Endothelial cell (in vitro differentiated cells): ENCODE measurements around the gene ANXA11. TPM values are rescaled to one million over a fixed set of nuclear protein-coding genes. Genes with fewer than 3 reads are reported as not detected.
A peak's percentile ranks its signal among the peaks of the same experiment; 100 is the strongest.

Experiments
- DNase-seq: peaks from one replicate; pipeline ENCODE4 v3.0.0; 2021; ENCODE audit warnings: low spot score
- H3K27ac Mint-ChIP-seq: one replicate; pipeline ENCODE4 v1.8.0; 2021; ENCODE audit warnings: mixed read lengths, inconsistent platforms; ENCODE audit not compliant: unreplicated experiment
- H3K27me3 Mint-ChIP-seq: one replicate; pipeline ENCODE4 v1.8.0; 2021; ENCODE audit warnings: mild to moderate bottlenecking, moderate library complexity, mixed read lengths, inconsistent platforms; ENCODE audit not compliant: unreplicated experiment
- H3K36me3 Mint-ChIP-seq: one replicate; pipeline ENCODE4 v1.8.0; 2021; ENCODE audit warnings: mild to moderate bottlenecking, low read depth, mixed read lengths, inconsistent platforms; ENCODE audit not compliant: unreplicated experiment
- H3K4me1 Mint-ChIP-seq: one replicate; pipeline ENCODE4 v1.8.0; 2021; ENCODE audit warnings: mild to moderate bottlenecking, mixed read lengths, inconsistent platforms; ENCODE audit not compliant: unreplicated experiment
- H3K4me3 Mint-ChIP-seq: one replicate; pipeline ENCODE4 v1.8.0; 2021; ENCODE audit warnings: mild to moderate bottlenecking, mixed read lengths, inconsistent platforms; ENCODE audit not compliant: unreplicated experiment
- H3K9me3 Mint-ChIP-seq: one replicate; pipeline ENCODE4 v1.8.0; 2021; ENCODE audit warnings: mixed read lengths, inconsistent platforms; ENCODE audit not compliant: unreplicated experiment
- total RNA-seq: library from RNA; stranded (reverse); fragmentation: NEBNext Ultra II Directional; extraction: Animal tissue kit (Norgen Biotek cat#: 25700); gene quantifications from one replicate; pipeline ENCODE4 v1.2.1, GENCODE V29; 2021; ENCODE audit not compliant: unreplicated experiment
- TF ChIP-seq, protein P1 (sequence below): fragments of 200-600 bp; sonication (generic); IDR thresholded peaks from one replicate; pipeline ENCODE4 v1.5.0; 2021; ENCODE audit warnings: antibody characterized with exemption; ENCODE audit not compliant: unreplicated experiment

ANXA11 gene
- total RNA-seq, 1 donor from 2014 or later = 133 TPM

DNA sequence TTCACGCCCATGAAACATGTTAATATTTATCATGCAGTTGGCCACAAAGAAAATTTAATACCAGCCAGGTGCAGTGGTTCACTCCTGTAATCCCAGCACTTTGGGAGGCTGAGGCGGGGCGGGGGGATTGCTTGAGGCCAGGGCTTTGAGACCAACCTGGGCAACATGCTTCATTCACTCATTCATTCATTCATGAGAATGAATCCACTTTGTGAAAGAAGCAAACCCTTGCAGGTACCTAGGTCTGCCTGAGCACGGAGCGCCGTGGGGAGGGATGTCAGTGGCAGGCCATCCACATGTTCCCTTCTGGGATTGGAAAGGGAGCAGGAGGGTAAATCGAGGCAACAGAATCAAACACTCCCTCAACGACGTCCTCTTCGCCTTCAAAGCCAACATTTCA is 4.7 kb downstream of the ANXA11 start:
- no peak for DNase-seq
- Mint-ChIP-seq H3K36me3 (peaks cover 6% of the 10 kb centered on the region), H3K27ac (peak overlapping the region; percentile 85), H3K9me3 (no peaks in the 10 kb centered on the region), H3K4me1 (peaks cover 51% of the 10 kb centered on the region), H3K27me3 (peaks cover 23% of the 10 kb centered on the region), H3K4me3 (peak overlapping the region; percentile 6)
- TF ChIP-seq, protein P1, sequence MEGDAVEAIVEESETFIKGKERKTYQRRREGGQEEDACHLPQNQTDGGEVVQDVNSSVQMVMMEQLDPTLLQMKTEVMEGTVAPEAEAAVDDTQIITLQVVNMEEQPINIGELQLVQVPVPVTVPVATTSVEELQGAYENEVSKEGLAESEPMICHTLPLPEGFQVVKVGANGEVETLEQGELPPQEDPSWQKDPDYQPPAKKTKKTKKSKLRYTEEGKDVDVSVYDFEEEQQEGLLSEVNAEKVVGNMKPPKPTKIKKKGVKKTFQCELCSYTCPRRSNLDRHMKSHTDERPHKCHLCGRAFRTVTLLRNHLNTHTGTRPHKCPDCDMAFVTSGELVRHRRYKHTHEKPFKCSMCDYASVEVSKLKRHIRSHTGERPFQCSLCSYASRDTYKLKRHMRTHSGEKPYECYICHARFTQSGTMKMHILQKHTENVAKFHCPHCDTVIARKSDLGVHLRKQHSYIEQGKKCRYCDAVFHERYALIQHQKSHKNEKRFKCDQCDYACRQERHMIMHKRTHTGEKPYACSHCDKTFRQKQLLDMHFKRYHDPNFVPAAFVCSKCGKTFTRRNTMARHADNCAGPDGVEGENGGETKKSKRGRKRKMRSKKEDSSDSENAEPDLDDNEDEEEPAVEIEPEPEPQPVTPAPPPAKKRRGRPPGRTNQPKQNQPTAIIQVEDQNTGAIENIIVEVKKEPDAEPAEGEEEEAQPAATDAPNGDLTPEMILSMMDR = no peak

DNA sequence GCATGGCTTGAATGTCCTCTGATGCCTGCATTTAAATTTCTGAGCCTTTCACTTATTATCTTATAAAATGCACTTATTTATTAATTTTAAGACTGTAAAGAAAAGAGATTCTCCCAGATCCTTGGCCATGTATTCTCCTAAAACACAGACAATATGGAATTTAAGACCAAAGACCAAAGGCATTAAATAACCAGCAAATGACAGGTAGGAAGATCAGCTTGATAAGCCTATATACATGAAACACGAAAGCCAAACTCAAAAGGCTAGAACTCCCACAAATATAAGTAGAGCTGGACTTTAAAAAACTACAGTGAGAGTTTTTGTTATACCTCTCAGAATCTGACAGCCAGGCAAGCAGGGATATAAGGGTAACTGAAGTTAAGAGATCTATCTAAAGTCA is 5.1 kb downstream of the ANXA11 start:
- TF ChIP-seq, protein P1 = no peak
- no peak for DNase-seq
- Mint-ChIP-seq H3K36me3 (peaks cover 6% of the 10 kb centered on the region), H3K27ac (peak overlapping the region; percentile 85), H3K4me3 (no peak overlapping the region), H3K4me1 (peaks cover 49% of the 10 kb centered on the region), H3K9me3 (no peaks in the 10 kb centered on the region), H3K27me3 (peaks cover 23% of the 10 kb centered on the region)

DNA sequence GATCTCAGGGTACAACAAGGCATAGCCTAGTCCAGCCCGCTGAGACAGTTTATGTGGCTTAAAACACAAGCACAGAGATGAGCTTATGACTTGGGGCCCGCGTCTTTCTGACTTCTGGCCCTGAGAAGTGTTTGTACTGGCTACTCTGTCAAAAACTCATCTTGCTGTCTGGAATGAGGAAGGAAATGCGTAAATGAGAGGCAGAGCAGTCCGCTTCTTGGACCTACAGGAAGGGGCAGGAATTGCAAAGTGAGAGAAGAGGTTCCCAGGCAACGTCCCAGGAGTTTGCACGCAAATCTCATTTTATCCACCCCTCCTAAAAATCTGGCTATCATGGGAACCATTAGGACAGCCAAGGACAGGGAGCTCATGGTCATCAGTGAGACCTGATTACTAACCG is 5.5 kb downstream of the ANXA11 start:
- peak; percentile 15 for DNase-seq
- Mint-ChIP-seq H3K27ac (peak overlapping the region; percentile 85), H3K36me3 (peaks cover 6% of the 10 kb centered on the region), H3K4me3 (peak overlapping the region; percentile 38), H3K4me1 (peaks cover 49% of the 10 kb centered on the region), H3K9me3 (no peaks in the 10 kb centered on the region), H3K27me3 (peaks cover 23% of the 10 kb centered on the region)
- TF ChIP-seq, protein P1 = no peak

DNA sequence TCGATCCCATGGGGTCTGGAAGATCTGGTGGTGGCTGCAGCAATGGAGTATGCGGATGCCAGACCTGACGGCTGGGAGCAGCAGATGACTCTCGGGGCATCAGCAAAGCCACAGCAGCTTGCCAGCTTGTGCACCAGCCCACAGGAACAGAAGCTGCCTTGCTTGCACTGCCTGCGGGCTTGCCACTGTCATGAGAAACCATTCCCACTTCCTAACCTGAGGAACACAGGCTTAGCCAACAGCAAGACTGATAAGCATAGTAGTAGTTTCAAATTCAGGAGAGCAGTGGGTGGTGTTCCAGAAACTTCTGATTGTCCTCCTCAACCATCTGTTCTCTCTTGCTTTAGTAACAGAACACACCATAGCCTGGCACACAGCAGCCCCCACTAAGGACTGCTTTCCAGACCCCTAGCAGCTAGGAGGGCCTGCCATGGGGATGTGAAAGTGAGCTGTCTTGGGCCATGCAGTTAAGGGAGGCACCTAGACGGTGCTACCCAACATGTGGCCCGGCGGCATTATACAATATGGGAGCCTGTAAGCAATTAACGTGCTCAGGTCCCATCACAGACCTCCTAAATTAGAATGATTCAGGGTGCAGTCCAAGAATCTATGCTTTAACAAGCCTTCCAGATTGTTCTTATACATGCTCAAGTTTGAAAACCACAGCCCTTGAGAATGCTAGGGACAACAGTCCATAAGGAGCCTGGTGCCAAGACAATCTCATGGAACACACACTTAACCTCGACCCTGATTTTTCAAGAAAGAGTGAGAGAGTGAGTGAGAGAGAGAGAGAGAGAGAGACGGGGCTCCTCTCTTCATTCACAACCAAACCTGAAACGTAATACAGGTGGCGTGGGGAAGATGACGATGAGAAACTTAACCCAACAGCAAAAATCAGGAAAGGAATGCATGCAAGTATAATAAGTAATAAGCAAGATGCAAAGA is 7.1 kb downstream of the ANXA11 start:
- TF ChIP-seq, protein P1 = no peak
- peaks cover 6% of the 10 kb centered on the region for H3K36me3 Mint-ChIP-seq
- peak overlapping the region; percentile 37 for H3K27ac Mint-ChIP-seq
- H3K9me3 Mint-ChIP-seq = no peaks in the 10 kb centered on the region
- no peak overlapping the region for H3K4me3 Mint-ChIP-seq
- no peak for DNase-seq
- peaks cover 15% of the 10 kb centered on the region for H3K27me3 Mint-ChIP-seq
- H3K4me1 Mint-ChIP-seq = peaks cover 39% of the 10 kb centered on the region

DNA sequence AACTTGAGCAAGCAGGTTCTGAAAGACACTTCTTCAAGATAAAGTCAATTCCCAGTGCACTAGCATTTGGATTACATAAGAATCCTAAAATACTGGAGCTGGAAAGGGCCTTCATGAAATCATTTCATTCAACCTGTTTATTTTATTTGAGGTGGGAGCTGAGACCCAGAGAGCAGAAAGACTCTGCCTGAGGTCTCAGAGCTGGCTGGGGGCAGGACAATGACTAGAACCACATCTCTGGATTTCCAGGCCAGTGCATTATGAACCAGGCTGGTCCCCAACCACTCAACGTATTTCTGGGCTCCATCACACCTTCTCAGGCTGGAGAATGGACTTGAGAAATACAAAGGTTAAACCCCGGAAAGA is 8.4 kb downstream of the ANXA11 start:
- no peaks in the 10 kb centered on the region for H3K9me3 Mint-ChIP-seq
- peaks cover 8% of the 10 kb centered on the region for H3K27me3 Mint-ChIP-seq
- DNase-seq = no peak
- peaks cover 30% of the 10 kb centered on the region for H3K4me1 Mint-ChIP-seq
- H3K4me3 Mint-ChIP-seq = no peak overlapping the region
- peak overlapping the region; percentile 18 for H3K27ac Mint-ChIP-seq
- TF ChIP-seq, protein P1 = no peak
- peaks cover 6% of the 10 kb centered on the region for H3K36me3 Mint-ChIP-seq
